PFSK-1 (cell line): ENCODE data around the gene DLG3.

ENCODE experiments used
- FOXP2 ChIP-seq: optimal IDR thresholded peaks from 2 replicates; pipeline ENCODE3; 2011; ENCODE audit warnings: borderline replicate concordance, control low read depth, inconsistent platforms; ENCODE audit not compliant: insufficient read depth; ENCODE audit errors: extremely low read length, extremely low read depth
- POLR2AphosphoS5 ChIP-seq: IDR thresholded peaks from 2 replicates; pipeline ENCODE4 v1.6.1; 2012; ENCODE audit warnings: low read depth, mild to moderate bottlenecking, control low read depth, low read length, moderate library complexity
- REST ChIP-seq, 2 experiments: IDR thresholded peaks; 2 replicates each; pipeline versions ENCODE4 v1.6.1 to v1.8.0; 2011 to 2012; ENCODE audit warnings: low read depth in 2 of 2, low read length in 2 of 2, control low read depth in 1 of 2, inconsistent platforms in 1 of 2, mild to moderate bottlenecking in 1 of 2, moderate library complexity in 1 of 2; ENCODE audit not compliant: insufficient read depth in 1 of 2
- SIN3A ChIP-seq: IDR thresholded peaks from 2 replicates; pipeline ENCODE4 v1.6.1; 2012; ENCODE audit warnings: mild to moderate bottlenecking, low read length, moderate library complexity, borderline replicate concordance; ENCODE audit not compliant: insufficient read depth
- TAF1 ChIP-seq: IDR thresholded peaks from 2 replicates; pipeline ENCODE4 v1.6.1; 2012; ENCODE audit warnings: low read length, control low read depth, borderline replicate concordance; ENCODE audit not compliant: insufficient read depth

DNA sequence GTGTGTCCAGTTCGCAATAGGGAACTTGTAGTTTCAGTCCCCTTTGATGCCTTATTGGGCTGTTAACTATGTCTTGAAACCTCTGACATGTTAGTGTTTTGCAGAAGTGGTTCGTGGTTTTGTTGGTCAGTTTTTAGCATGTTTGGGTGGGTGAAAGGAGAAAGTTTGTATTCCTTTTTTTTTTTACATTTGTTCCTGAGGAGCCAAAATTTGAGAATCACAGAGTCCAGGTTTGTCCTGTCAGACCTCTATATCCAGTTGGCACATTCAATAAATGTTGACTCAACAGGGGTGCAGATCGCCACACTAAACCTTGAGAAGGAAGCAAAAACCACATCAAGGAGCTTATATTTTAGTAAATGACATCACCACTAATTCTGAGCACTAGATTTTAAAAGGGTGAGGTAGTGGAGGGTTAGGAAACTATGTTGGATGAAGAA lies 26.2 kb downstream of the DLG3 start:
- TF ChIP-seq POLR2AphosphoS5 (no peak), SIN3A (no peak), TAF1 (no peak), FOXP2 (no peak), REST (IDR thresholded peaks at IDR 0.05; ENCODE audit: insufficient read depth in 1 of 2, low read depth in 2 of 2, low read length in 2 of 2) (no peak)
